Measurements from ENCODE around the gene SKAP1. TPM values are rescaled to one million over a fixed set of nuclear protein-coding genes. Genes with fewer than 3 reads are reported as not detected.
"Not testable (repeated sequence)": the region's sequence is repeated elsewhere in the genome, so short reads cannot be mapped to it uniquely, and the experiment has no call there.

Gene SKAP1
- total RNA-seq, 6 donors from 2014 or later: 1.9 to 5.3 (median 3.9) TPM

- Histone ChIP-seq H3K36me3 (no peaks in the 10 kb centered on the region), H3K27ac (no peak overlapping the region), H3K4me1 (peaks cover 0 to 7% (median 4%) of the 10 kb centered on the region in 4 donors), H3K9me3 (no peaks in the 10 kb centered on the region), H3K27me3 (peaks cover 0 to 16% (median 7%) of the 10 kb centered on the region in 4 donors), H3K4me3 (no peak overlapping the region)
- no peak for ATAC-seq (ENCODE audit: low FRiP score in 2 of 2)
- no peak for DNase-seq
- TF ChIP-seq CTCF (IDR thresholded peaks at IDR 0.05) (no peak), POLR2AphosphoS5 (IDR thresholded peaks at IDR 0.05) (no peak), POLR2A (IDR thresholded peaks at IDR 0.05) (no peak), EP300 (IDR thresholded peaks at IDR 0.05) (no peak)
Measured at GRCh38 chr17:48427598-48427997, 2.4 kb downstream of the SKAP1 start.

GRCh38 chr17:48426761-48427500 is 3.1 kb downstream of the SKAP1 start:
- ATAC-seq (ENCODE audit: low FRiP score in 2 of 2) (no peak), DNase-seq (no peak)
- H3K36me3 ChIP-seq: no peaks in the 10 kb centered on the region
- WGBS, 2 donors: 65 to 67% methylated on average over 4 of the region's 4 CpGs
- H3K4me1 ChIP-seq: peaks cover 0 to 7% (median 4%) of the 10 kb centered on the region in 4 donors
- no peak overlapping the region for H3K4me3 ChIP-seq
- peaks cover 0 to 16% (median 6%) of the 10 kb centered on the region in 4 donors for H3K27me3 ChIP-seq
- H3K9me3 ChIP-seq: no peaks in the 10 kb centered on the region
- TF ChIP-seq POLR2A (IDR thresholded peaks at IDR 0.05): no peak
- no peak overlapping the region for H3K27ac ChIP-seq

GRCh38 chr17:48426019-48426665 is 3.9 kb downstream of the SKAP1 start:
- H3K4me1 ChIP-seq: peaks cover 0 to 7% (median 4%) of the 10 kb centered on the region in 4 donors
- TF ChIP-seq EP300 (IDR thresholded peaks at IDR 0.05): no peak
- TF ChIP-seq POLR2AphosphoS5 (IDR thresholded peaks at IDR 0.05): no peak
- no peak for TF ChIP-seq CTCF (IDR thresholded peaks at IDR 0.05)
- no peak for TF ChIP-seq POLR2A (IDR thresholded peaks at IDR 0.05)
- no peaks in the 10 kb centered on the region for H3K9me3 ChIP-seq
- no peak overlapping the region for H3K27ac ChIP-seq
- DNase-seq (no peak), ATAC-seq (ENCODE audit: low FRiP score in 2 of 2) (no peak)
- peaks cover 0 to 16% (median 5%) of the 10 kb centered on the region in 4 donors for H3K27me3 ChIP-seq
- H3K4me3 ChIP-seq: no peak overlapping the region
- WGBS, 2 donors: 56 to 59% methylated on average over 3 of the region's 3 CpGs
- H3K36me3 ChIP-seq: no peaks in the 10 kb centered on the region

GRCh38 chr17:48422060-48422459 is 8.0 kb downstream of the SKAP1 start:
- H3K36me3 ChIP-seq; H3K4me3 ChIP-seq; H3K27me3 ChIP-seq; DNase-seq; ATAC-seq (ENCODE audit: low FRiP score in 2 of 2); H3K4me1 ChIP-seq; H3K9me3 ChIP-seq; H3K27ac ChIP-seq: not testable (repeated sequence)
- WGBS, 2 donors: 93 to 94% methylated on average over 3 of the region's 3 CpGs

GRCh38 chr17:48420823-48421222 is 9.2 kb downstream of the SKAP1 start:
- Histone ChIP-seq H3K27ac (no peak overlapping the region), H3K9me3 (no peaks in the 10 kb centered on the region), H3K4me1 (peaks cover 0 to under 1% (median 0%) of the 10 kb centered on the region in 4 donors), H3K36me3 (no peaks in the 10 kb centered on the region), H3K27me3 (no peaks in the 10 kb centered on the region), H3K4me3 (no peak overlapping the region)
- no peak for ATAC-seq (ENCODE audit: low FRiP score in 2 of 2)
- 86 to 92% methylated on average over 2 to 4 of the region's 4 CpGs for WGBS, 2 donors
- DNase-seq: no peak
- TF ChIP-seq POLR2A (IDR thresholded peaks at IDR 0.05) (no peak), EP300 (IDR thresholded peaks at IDR 0.05) (no peak), POLR2AphosphoS5 (IDR thresholded peaks at IDR 0.05) (no peak), CTCF (IDR thresholded peaks at IDR 0.05) (no peak)

All from upper lobe of left lung (tissue), 6 donors.